HepG2 (cell line): ENCODE data around the gene SIRT7. TPM values are rescaled to one million over a fixed set of nuclear protein-coding genes. Genes with fewer than 3 reads are reported as not detected.
A peak's percentile ranks its signal among the peaks of the same experiment; 100 is the strongest.

ENCODE experiments used
- AGO2 ChIP-seq: fragments of 200-400 bp; formaldehyde crosslinking; optimal IDR thresholded peaks from 2 replicates; pipeline ENCODE3; 2017; ENCODE audit warnings: mild to moderate bottlenecking, low read depth, low read length, moderate library complexity
- HDAC2 ChIP-seq: sonication (generic); formaldehyde crosslinking; IDR thresholded peaks from 2 replicates; pipeline ENCODE4 v1.4.0; 2020; ENCODE audit warnings: missing genetic modification reagents
- TBL1XR1 ChIP-seq: fragments of 150-350 bp; IDR thresholded peaks from 2 replicates; pipeline ENCODE4 v1.6.1; 2014; ENCODE audit warnings: borderline replicate concordance, low read length; ENCODE audit not compliant: partially characterized antibody
- ZFX ChIP-seq: sonication (generic); formaldehyde crosslinking; IDR thresholded peaks from 2 replicates; pipeline ENCODE4 v1.4.0; 2020; ENCODE audit warnings: mild to moderate bottlenecking, low read depth, missing genetic modification reagents, moderate library complexity
- ZNF329 ChIP-seq: sonication (generic); formaldehyde crosslinking; IDR thresholded peaks from 2 replicates; pipeline ENCODE4 v1.9.0; 2021; ENCODE audit warnings: low read depth, mild to moderate bottlenecking, missing genetic modification reagents
- ZNF343 ChIP-seq: sonication (generic); formaldehyde crosslinking; IDR thresholded peaks from 2 replicates; pipeline ENCODE4 v1.4.0; 2020; ENCODE audit warnings: mild to moderate bottlenecking, missing genetic modification reagents
- ZNF607 ChIP-seq: sonication (generic); formaldehyde crosslinking; IDR thresholded peaks from 2 replicates; pipeline ENCODE4 v1.5.1; 2020; ENCODE audit warnings: missing genetic modification reagents, mild to moderate bottlenecking, borderline replicate concordance
- ZSCAN25 ChIP-seq: sonication (generic); formaldehyde crosslinking; IDR thresholded peaks from 2 replicates; pipeline ENCODE4 v1.8.0; 2022; ENCODE audit warnings: mild to moderate bottlenecking, missing genetic modification reagents
- polyA plus RNA-seq, 8 experiments: library from polyadenylated mRNA; depleted of rRNA in 3 of 8; stranded (reverse) in 7 of 8; unstranded in 1 of 8; fragments of >200 nt; fragmentation: Illumina TruSeq in 4 of 8; extraction: Trizol in 4 of 8; gene quantifications; 2 replicates each; pipeline versions ENCODE4 v1.2.1 to v1.2.3, GENCODE V29; 2011 to 2016; ENCODE audit warnings: low read depth in 4 of 8, missing spikeins in 1 of 8, mixed read lengths in 1 of 8; ENCODE audit not compliant: insufficient read depth in 1 of 8
- total RNA-seq, 5 experiments: library from RNA; depleted of rRNA; stranded (reverse); fragments of >200 nt; fragmentation: Illumina TruSeq; extraction: Trizol; gene quantifications; 2 replicates each; pipeline ENCODE4 v1.2.3, GENCODE V29; 2016; ENCODE audit warnings: low read depth in 1 of 5
- TF ChIP-seq, protein P1 (sequence below): sonication (generic); formaldehyde crosslinking; conservative IDR thresholded peaks from 2 replicates; pipeline ENCODE4 v1.4.0; 2020; ENCODE audit warnings: mild to moderate bottlenecking, missing genetic modification reagents, moderate library complexity
- TF ChIP-seq, protein P2 (sequence below): sonication (generic); formaldehyde crosslinking; IDR thresholded peaks from 2 replicates; pipeline ENCODE4 v1.4.0; 2020; ENCODE audit warnings: mild to moderate bottlenecking, low read depth, missing genetic modification reagents
- TF ChIP-seq, protein P3 (sequence below): sonication (generic); formaldehyde crosslinking; IDR thresholded peaks from 2 replicates; pipeline ENCODE4 v1.5.0; 2020; ENCODE audit warnings: mild to moderate bottlenecking, missing genetic modification reagents, borderline replicate concordance
- TF ChIP-seq, protein P4 (sequence below), 2 experiments: sonication (generic) in 1 of 2; formaldehyde crosslinking in 1 of 2; IDR thresholded peaks; 2 replicates each; pipeline versions ENCODE4 v1.4.0 to v1.6.1; 2016 to 2020; ENCODE audit warnings: borderline replicate concordance in 1 of 2, low read depth in 1 of 2, mild to moderate bottlenecking in 1 of 2, missing genetic modification reagents in 1 of 2

SIRT7 gene
- total and polyA plus RNA-seq, 2 of the 13 experiments (the other 11 are each of a cell fraction or from before 2014, with no cell fraction given), result 8.3 to 24.8 TPM

DNA sequence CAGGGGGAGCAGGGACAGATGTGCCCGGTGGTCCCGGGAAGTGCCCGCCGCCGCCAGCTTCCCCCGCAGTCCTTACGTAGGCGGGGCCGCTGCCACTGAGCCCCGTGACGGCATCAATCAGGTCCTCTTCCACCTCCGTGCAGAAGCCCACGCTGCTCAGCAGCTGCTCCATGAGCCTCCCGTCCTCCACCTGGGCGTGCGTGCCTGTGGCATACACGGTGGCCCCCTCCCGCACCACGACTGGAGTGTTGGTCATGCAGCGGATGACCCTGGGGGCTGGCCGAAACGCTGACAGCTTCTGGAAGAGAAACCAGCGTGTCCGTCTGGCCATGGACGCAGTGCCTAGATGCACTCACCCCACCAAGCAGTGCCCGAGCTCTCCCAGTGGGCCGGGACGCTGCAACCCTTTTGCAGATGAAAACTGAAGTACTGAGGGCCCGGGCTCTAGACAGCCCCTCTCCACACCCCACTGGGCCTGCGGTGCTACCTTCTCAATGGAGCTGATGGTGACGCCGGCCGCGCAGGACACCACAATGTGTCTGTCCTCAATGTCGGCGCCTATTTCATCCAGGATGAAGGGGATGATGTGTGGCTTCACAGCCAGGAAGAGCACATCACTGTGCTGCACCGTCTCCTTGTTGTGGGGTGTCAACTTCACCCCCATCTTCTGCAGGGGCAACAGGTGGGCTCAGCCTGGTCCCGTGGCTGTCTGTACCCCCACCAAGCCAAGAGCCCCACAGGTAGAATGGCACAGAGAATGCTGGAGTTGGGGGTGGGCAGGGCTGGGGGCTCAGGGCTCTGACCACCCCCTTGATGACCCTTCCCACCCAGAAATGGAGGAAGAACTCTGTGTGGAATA is 17.1 kb upstream of the SIRT7 start (continued):
- TF ChIP-seq, protein P1, sequence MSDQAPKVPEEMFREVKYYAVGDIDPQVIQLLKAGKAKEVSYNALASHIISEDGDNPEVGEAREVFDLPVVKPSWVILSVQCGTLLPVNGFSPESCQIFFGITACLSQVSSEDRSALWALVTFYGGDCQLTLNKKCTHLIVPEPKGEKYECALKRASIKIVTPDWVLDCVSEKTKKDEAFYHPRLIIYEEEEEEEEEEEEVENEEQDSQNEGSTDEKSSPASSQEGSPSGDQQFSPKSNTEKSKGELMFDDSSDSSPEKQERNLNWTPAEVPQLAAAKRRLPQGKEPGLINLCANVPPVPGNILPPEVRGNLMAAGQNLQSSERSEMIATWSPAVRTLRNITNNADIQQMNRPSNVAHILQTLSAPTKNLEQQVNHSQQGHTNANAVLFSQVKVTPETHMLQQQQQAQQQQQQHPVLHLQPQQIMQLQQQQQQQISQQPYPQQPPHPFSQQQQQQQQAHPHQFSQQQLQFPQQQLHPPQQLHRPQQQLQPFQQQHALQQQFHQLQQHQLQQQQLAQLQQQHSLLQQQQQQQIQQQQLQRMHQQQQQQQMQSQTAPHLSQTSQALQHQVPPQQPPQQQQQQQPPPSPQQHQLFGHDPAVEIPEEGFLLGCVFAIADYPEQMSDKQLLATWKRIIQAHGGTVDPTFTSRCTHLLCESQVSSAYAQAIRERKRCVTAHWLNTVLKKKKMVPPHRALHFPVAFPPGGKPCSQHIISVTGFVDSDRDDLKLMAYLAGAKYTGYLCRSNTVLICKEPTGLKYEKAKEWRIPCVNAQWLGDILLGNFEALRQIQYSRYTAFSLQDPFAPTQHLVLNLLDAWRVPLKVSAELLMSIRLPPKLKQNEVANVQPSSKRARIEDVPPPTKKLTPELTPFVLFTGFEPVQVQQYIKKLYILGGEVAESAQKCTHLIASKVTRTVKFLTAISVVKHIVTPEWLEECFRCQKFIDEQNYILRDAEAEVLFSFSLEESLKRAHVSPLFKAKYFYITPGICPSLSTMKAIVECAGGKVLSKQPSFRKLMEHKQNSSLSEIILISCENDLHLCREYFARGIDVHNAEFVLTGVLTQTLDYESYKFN (CRISPR knock-in tag), result no peak
- TF ChIP-seq, protein P2, sequence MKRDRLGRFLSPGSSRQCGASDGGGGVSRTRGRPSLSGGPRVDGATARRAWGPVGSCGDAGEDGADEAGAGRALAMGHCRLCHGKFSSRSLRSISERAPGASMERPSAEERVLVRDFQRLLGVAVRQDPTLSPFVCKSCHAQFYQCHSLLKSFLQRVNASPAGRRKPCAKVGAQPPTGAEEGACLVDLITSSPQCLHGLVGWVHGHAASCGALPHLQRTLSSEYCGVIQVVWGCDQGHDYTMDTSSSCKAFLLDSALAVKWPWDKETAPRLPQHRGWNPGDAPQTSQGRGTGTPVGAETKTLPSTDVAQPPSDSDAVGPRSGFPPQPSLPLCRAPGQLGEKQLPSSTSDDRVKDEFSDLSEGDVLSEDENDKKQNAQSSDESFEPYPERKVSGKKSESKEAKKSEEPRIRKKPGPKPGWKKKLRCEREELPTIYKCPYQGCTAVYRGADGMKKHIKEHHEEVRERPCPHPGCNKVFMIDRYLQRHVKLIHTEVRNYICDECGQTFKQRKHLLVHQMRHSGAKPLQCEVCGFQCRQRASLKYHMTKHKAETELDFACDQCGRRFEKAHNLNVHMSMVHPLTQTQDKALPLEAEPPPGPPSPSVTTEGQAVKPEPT (CRISPR knock-in tag), result 0 out of 2 replicates have a peak, but pooled peaks have one; percentile 54
- TF ChIP-seq, protein P3, sequence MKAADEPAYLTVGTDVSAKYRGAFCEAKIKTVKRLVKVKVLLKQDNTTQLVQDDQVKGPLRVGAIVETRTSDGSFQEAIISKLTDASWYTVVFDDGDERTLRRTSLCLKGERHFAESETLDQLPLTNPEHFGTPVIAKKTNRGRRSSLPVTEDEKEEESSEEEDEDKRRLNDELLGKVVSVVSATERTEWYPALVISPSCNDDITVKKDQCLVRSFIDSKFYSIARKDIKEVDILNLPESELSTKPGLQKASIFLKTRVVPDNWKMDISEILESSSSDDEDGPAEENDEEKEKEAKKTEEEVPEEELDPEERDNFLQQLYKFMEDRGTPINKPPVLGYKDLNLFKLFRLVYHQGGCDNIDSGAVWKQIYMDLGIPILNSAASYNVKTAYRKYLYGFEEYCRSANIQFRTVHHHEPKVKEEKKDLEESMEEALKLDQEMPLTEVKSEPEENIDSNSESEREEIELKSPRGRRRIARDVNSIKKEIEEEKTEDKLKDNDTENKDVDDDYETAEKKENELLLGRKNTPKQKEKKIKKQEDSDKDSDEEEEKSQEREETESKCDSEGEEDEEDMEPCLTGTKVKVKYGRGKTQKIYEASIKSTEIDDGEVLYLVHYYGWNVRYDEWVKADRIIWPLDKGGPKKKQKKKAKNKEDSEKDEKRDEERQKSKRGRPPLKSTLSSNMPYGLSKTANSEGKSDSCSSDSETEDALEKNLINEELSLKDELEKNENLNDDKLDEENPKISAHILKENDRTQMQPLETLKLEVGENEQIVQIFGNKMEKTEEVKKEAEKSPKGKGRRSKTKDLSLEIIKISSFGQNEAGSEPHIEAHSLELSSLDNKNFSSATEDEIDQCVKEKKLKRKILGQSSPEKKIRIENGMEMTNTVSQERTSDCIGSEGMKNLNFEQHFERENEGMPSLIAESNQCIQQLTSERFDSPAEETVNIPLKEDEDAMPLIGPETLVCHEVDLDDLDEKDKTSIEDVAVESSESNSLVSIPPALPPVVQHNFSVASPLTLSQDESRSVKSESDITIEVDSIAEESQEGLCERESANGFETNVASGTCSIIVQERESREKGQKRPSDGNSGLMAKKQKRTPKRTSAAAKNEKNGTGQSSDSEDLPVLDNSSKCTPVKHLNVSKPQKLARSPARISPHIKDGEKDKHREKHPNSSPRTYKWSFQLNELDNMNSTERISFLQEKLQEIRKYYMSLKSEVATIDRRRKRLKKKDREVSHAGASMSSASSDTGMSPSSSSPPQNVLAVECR (CRISPR knock-in tag), result 0 out of 2 replicates have a peak, but pooled peaks have one; percentile 13
- TF ChIP-seq ZFX (0 out of 2 replicates have a peak, but pooled peaks have one; percentile 26), AGO2 (peak; percentile 81), ZSCAN25 (CRISPR knock-in tag) (no peak), ZNF343 (CRISPR knock-in tag) (0 out of 2 replicates have a peak, but pooled peaks have one; percentile 59), TBL1XR1 (no peak), HDAC2 (CRISPR knock-in tag) (no peak), ZNF607 (CRISPR knock-in tag) (no peak), ZNF329 (CRISPR knock-in tag) (no peak)
- TF ChIP-seq, protein P4, sequence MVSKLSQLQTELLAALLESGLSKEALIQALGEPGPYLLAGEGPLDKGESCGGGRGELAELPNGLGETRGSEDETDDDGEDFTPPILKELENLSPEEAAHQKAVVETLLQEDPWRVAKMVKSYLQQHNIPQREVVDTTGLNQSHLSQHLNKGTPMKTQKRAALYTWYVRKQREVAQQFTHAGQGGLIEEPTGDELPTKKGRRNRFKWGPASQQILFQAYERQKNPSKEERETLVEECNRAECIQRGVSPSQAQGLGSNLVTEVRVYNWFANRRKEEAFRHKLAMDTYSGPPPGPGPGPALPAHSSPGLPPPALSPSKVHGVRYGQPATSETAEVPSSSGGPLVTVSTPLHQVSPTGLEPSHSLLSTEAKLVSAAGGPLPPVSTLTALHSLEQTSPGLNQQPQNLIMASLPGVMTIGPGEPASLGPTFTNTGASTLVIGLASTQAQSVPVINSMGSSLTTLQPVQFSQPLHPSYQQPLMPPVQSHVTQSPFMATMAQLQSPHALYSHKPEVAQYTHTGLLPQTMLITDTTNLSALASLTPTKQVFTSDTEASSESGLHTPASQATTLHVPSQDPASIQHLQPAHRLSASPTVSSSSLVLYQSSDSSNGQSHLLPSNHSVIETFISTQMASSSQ (IDR thresholded peaks at IDR 0.05; ENCODE audit: low read depth), result no peak
- TF ChIP-seq, protein P4 (CRISPR knock-in tag; IDR thresholded peaks at IDR 0.05; ENCODE audit: borderline replicate concordance), result 0 out of 2 replicates have a peak, but pooled peaks have one; percentile 13
